Measurements from ENCODE around the gene TAF4.
"Not testable (repeated sequence)": the region's sequence is repeated elsewhere in the genome, so short reads cannot be mapped to it uniquely, and the experiment has no call there.

Gene TAF4

GRCh38 chr20:62065674-62066338, at the start of gene TAF4:
Gene TAF4 (minus strand): TSS chr20:62065881. CDS start chr20:62065810, 71 bp downstream.
- peak; percentile 83 for DNase-seq

GRCh38 chr20:62114894-62115293, 49.2 kb upstream of the TAF4 start:
- no peak for DNase-seq

GRCh38 chr20:62112368-62112767, 46.7 kb upstream of the TAF4 start:
- DNase-seq = no peak

- no peak for DNase-seq
Measured at GRCh38 chr20:62111148-62111547, 45.5 kb upstream of the TAF4 start.

GRCh38 chr20:62105592-62105991, 39.9 kb upstream of the TAF4 start:
- no peak for DNase-seq

GRCh38 chr20:62104791-62105345, 39.2 kb upstream of the TAF4 start:
- no peak for DNase-seq

GRCh38 chr20:62104234-62104789, 38.6 kb upstream of the TAF4 start:
- no peak for DNase-seq

GRCh38 chr20:62103508-62104233, 38.0 kb upstream of the TAF4 start:
- DNase-seq = no peak

- no peak for DNase-seq
Measured at GRCh38 chr20:62101078-62101477, 35.4 kb upstream of the TAF4 start.

- no peak for DNase-seq
Measured at GRCh38 chr20:62097881-62098407, 32.3 kb upstream of the TAF4 start.

- DNase-seq = no peak
Measured at GRCh38 chr20:62096421-62097380, 31.0 kb upstream of the TAF4 start.

GRCh38 chr20:62089393-62089792, 23.7 kb upstream of the TAF4 start:
- DNase-seq = no peak

GRCh38 chr20:62088258-62089127, 22.8 kb upstream of the TAF4 start:
- peak; percentile 13 for DNase-seq

- no peak for DNase-seq
Measured at GRCh38 chr20:62087632-62088031, 22.0 kb upstream of the TAF4 start.

- no peak for DNase-seq
Measured at GRCh38 chr20:62087227-62087626, 21.5 kb upstream of the TAF4 start.

- DNase-seq = no peak
Measured at GRCh38 chr20:62085206-62085605, 19.5 kb upstream of the TAF4 start.

- not testable (repeated sequence) for DNase-seq
Measured at GRCh38 chr20:62084224-62084623, 18.5 kb upstream of the TAF4 start.

- DNase-seq = no peak
Measured at GRCh38 chr20:62083312-62083711, 17.6 kb upstream of the TAF4 start.

GRCh38 chr20:62080249-62080990, 14.7 kb upstream of the TAF4 start:
- DNase-seq = no peak

- no peak for DNase-seq
Measured at GRCh38 chr20:62079166-62079565, 13.5 kb upstream of the TAF4 start.

GRCh38 chr20:62073323-62073722, 7.6 kb upstream of the TAF4 start:
- DNase-seq = no peak

Measured in CD4-positive, alpha-beta T cell treated with Interleukin-17A for 4 hours (primary cell).